GM21723 (cell line): ENCODE measurements around the gene FAM131A.

Experiments
- ATAC-seq: cut with Tn5 transposase; IDR thresholded peaks from one replicate; pipeline ENCODE4 v1.9.1; 2021; ENCODE audit warnings: mild to moderate bottlenecking, moderate library complexity; ENCODE audit not compliant: unreplicated experiment

FAM131A gene

GRCh38 chr3:184316792-184317191 is 20.6 kb upstream of the FAM131A start:
- no peak for ATAC-seq

GRCh38 chr3:184317201-184317600 is 20.2 kb upstream of the FAM131A start:
- no peak for ATAC-seq

- ATAC-seq: no peak
These were observed 17.3 kb upstream of the FAM131A start for GRCh38 chr3:184320104-184320445.

GRCh38 chr3:184321666-184322065 is 15.7 kb upstream of the FAM131A start:
- no peak for ATAC-seq

GRCh38 chr3:184322731-184323487 is 14.5 kb upstream of the FAM131A start:
- ATAC-seq: no peak

- ATAC-seq: no peak
These were observed 13.7 kb upstream of the FAM131A start for GRCh38 chr3:184323696-184324095.

- ATAC-seq: no peak
These were observed 12.1 kb upstream of the FAM131A start for GRCh38 chr3:184325269-184325668.

- ATAC-seq: no peak
These were observed 11.6 kb upstream of the FAM131A start for GRCh38 chr3:184325715-184326369.

- ATAC-seq: no peak
These were observed 10.2 kb upstream of the FAM131A start for GRCh38 chr3:184327171-184327570.

GRCh38 chr3:184328516-184328915 is 8.9 kb upstream of the FAM131A start:
- ATAC-seq: no peak

GRCh38 chr3:184332370-184333090 is 4.9 kb upstream of the FAM131A start:
- ATAC-seq: no peak

- no peak for ATAC-seq
These were observed 4.2 kb upstream of the FAM131A start for GRCh38 chr3:184333190-184333589.

- no peak for ATAC-seq
These were observed 3.7 kb upstream of the FAM131A start for GRCh38 chr3:184333700-184334099.

GRCh38 chr3:184334470-184335158 is 2.8 kb upstream of the FAM131A start:
- no peak for ATAC-seq

- no peak for ATAC-seq
These were observed 2.1 kb upstream of the FAM131A start for GRCh38 chr3:184335291-184335660.

GRCh38 chr3:184335661-184336546 is 1.5 kb upstream of the FAM131A start:
- ATAC-seq: peak; percentile 80

GRCh38 chr3:184336547-184337398 is 627 bp upstream of the FAM131A start:
- no peak for ATAC-seq

- ATAC-seq: no peak
These were observed 581 bp downstream of the FAM131A start for GRCh38 chr3:184337981-184338380.

GRCh38 chr3:184338511-184338945 is 1.1 kb downstream of the FAM131A start:
- no peak for ATAC-seq
